ENCODE results near the gene GREB1. TPM values are rescaled to one million over a fixed set of nuclear protein-coding genes. Genes with fewer than 3 reads are reported as not detected.

GREB1 gene
- total RNA-seq, 1 experiment from 2014 or later = 1.3 TPM

- POLR2A ChIA-PET (ENCODE audit: low non-redundant PET) = no interaction called here
- H3K4me1 ChIP-seq (ENCODE audit: insufficient read depth, low read length, poor library complexity, severe bottlenecking) = no peaks in the 10 kb centered on the region
Measured at GRCh38 chr2:11559786-11560155, 25.9 kb downstream of the GREB1 start.

GRCh38 chr2:11560806-11561205 lies 27.0 kb downstream of the GREB1 start:
- DNase-seq (ENCODE audit: low spot score) = no peak
- intact Hi-C loops (cut with micrococcal nuclease; ENCODE audit: unreplicated experiment) = no loop called here
- CTCF ChIA-PET = no interaction called here
- Histone ChIP-seq H3K4me3 (ENCODE audit: low read depth, low read length, poor library complexity, severe bottlenecking) (no peak overlapping the region), H3K36me3 (ENCODE audit: insufficient read depth, low read length, poor library complexity, severe bottlenecking) (no peaks in the 10 kb centered on the region), H3K9me3 (ENCODE audit: low read depth, low read length, poor library complexity, severe bottlenecking) (no peaks in the 10 kb centered on the region), H3K27ac (ENCODE audit: low read depth, low read length, poor library complexity, severe bottlenecking) (no peak overlapping the region), H3K27me3 (replicated peaks; ENCODE audit: insufficient read depth, low read depth, low read length, poor library complexity) (peaks cover 9% of the 10 kb centered on the region), H3K4me1 (ENCODE audit: insufficient read depth, low read length, poor library complexity, severe bottlenecking) (no peaks in the 10 kb centered on the region)
- POLR2A ChIA-PET (ENCODE audit: low non-redundant PET) = no interaction called here
- no TSS peak for BruUV-seq (replicated peaks)
- no peak for TF ChIP-seq CTCF (conservative IDR thresholded peaks at IDR 0.05; ENCODE audit: low read depth, low read length)
- TF ChIP-seq EZH2 (IDR thresholded peaks at IDR 0.05; ENCODE audit: borderline replicate concordance, low read depth, low read length, poor library complexity, severe bottlenecking) = no peak

More at GRCh38 chr2:11559786-11560155, 25.9 kb downstream of the GREB1 start:
- Histone ChIP-seq H3K4me3 (ENCODE audit: low read depth, low read length, poor library complexity, severe bottlenecking) (no peak overlapping the region), H3K27me3 (replicated peaks; ENCODE audit: insufficient read depth, low read depth, low read length, poor library complexity) (peaks cover 17% of the 10 kb centered on the region), H3K9me3 (ENCODE audit: low read depth, low read length, poor library complexity, severe bottlenecking) (no peaks in the 10 kb centered on the region), H3K36me3 (ENCODE audit: insufficient read depth, low read length, poor library complexity, severe bottlenecking) (no peaks in the 10 kb centered on the region), H3K27ac (ENCODE audit: low read depth, low read length, poor library complexity, severe bottlenecking) (no peak overlapping the region)
- intact Hi-C loops (cut with micrococcal nuclease; ENCODE audit: unreplicated experiment) = no loop called here
- no TSS peak for BruUV-seq (replicated peaks)
- CTCF ChIA-PET = no interaction called here
- TF ChIP-seq CTCF (conservative IDR thresholded peaks at IDR 0.05; ENCODE audit: low read depth, low read length) (no peak), EZH2 (IDR thresholded peaks at IDR 0.05; ENCODE audit: borderline replicate concordance, low read depth, low read length, poor library complexity, severe bottlenecking) (no peak)
- DNase-seq (ENCODE audit: low spot score) = no peak

- H3K27me3 ChIP-seq (replicated peaks; ENCODE audit: insufficient read depth, low read depth, low read length, poor library complexity) = peaks cover 7% of the 10 kb centered on the region
- no peaks in the 10 kb centered on the region for H3K9me3 ChIP-seq (ENCODE audit: low read depth, low read length, poor library complexity, severe bottlenecking)
Measured at GRCh38 chr2:11562011-11562410, 28.2 kb downstream of the GREB1 start.

More at GRCh38 chr2:11562011-11562410, 28.2 kb downstream of the GREB1 start:
- CTCF ChIA-PET = no interaction called here
- no peaks in the 10 kb centered on the region for H3K4me1 ChIP-seq (ENCODE audit: insufficient read depth, low read length, poor library complexity, severe bottlenecking)
- H3K36me3 ChIP-seq (ENCODE audit: insufficient read depth, low read length, poor library complexity, severe bottlenecking) = no peaks in the 10 kb centered on the region
- TF ChIP-seq CTCF (conservative IDR thresholded peaks at IDR 0.05; ENCODE audit: low read depth, low read length) (no peak), EZH2 (IDR thresholded peaks at IDR 0.05; ENCODE audit: borderline replicate concordance, low read depth, low read length, poor library complexity, severe bottlenecking) (no peak)
- POLR2A ChIA-PET (ENCODE audit: low non-redundant PET) = no interaction called here
- no peak overlapping the region for H3K27ac ChIP-seq (ENCODE audit: low read depth, low read length, poor library complexity, severe bottlenecking)
- no peak overlapping the region for H3K4me3 ChIP-seq (ENCODE audit: low read depth, low read length, poor library complexity, severe bottlenecking)
- intact Hi-C loops (cut with micrococcal nuclease; ENCODE audit: unreplicated experiment) = no loop called here
- no TSS peak for BruUV-seq (replicated peaks)
- DNase-seq (ENCODE audit: low spot score) = no peak
